ENCODE measurements around the gene ALPK3. TPM values are rescaled to one million over a fixed set of nuclear protein-coding genes. Genes with fewer than 3 reads are reported as not detected.
A peak's percentile ranks its signal among the peaks of the same experiment; 100 is the strongest.

The ALPK3 gene, protein sequence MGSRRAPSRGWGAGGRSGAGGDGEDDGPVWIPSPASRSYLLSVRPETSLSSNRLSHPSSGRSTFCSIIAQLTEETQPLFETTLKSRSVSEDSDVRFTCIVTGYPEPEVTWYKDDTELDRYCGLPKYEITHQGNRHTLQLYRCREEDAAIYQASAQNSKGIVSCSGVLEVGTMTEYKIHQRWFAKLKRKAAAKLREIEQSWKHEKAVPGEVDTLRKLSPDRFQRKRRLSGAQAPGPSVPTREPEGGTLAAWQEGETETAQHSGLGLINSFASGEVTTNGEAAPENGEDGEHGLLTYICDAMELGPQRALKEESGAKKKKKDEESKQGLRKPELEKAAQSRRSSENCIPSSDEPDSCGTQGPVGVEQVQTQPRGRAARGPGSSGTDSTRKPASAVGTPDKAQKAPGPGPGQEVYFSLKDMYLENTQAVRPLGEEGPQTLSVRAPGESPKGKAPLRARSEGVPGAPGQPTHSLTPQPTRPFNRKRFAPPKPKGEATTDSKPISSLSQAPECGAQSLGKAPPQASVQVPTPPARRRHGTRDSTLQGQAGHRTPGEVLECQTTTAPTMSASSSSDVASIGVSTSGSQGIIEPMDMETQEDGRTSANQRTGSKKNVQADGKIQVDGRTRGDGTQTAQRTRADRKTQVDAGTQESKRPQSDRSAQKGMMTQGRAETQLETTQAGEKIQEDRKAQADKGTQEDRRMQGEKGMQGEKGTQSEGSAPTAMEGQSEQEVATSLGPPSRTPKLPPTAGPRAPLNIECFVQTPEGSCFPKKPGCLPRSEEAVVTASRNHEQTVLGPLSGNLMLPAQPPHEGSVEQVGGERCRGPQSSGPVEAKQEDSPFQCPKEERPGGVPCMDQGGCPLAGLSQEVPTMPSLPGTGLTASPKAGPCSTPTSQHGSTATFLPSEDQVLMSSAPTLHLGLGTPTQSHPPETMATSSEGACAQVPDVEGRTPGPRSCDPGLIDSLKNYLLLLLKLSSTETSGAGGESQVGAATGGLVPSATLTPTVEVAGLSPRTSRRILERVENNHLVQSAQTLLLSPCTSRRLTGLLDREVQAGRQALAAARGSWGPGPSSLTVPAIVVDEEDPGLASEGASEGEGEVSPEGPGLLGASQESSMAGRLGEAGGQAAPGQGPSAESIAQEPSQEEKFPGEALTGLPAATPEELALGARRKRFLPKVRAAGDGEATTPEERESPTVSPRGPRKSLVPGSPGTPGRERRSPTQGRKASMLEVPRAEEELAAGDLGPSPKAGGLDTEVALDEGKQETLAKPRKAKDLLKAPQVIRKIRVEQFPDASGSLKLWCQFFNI (N-terminal part only)
- total RNA-seq, result 10 to 100 TPM in 5 of 6 donors, 1 to 10 TPM in 1; 7.9 to 36.4 (median 13.0) TPM

DNA sequence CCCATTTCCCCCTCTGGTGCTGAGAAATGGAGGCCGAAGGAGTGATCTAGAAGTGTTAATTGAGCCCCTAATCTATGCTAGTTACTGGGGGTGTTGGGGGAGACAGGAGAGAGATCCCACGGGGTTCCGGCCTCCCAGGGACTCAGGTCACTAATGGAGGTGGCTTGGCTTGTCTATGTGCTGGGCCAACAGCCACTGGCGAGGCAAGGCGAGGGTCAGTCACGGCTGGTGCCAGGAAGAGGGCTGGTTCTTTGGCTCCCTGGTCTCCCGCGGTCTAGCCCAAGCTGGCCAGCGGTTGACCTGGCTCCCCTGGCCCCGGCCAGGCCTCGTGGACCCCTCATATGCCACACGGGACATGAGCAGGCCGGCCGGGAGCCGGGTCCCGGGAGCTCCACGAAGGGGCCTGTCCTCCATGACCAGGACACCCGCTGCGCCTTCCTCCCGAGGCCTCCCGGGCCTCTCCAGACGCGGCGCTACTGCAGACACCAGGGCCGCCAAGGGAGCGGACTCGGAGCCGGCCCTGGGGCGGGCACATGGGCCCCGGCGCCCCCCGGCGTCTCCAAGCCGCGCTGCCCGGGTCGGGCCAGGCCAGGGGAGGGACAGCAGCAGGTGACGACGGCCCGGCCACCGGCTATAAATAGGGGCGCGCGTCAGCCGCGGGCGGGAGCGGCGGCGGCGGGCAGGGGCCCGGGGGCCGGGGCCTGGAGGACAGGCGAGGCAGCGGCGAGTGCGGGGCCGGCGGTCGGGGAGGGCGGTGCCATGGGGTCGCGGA, at the start of gene ALPK3:
ALPK3 (plus strand) TSS at position 663 of the 772 bp plus-strand sequence; CDS start at position 760, 97 bp downstream.
- Histone ChIP-seq H3K36me3 (no peaks in the 10 kb centered on the region), H3K4me1 (peaks cover 31 to 47% (median 34%) of the 10 kb centered on the region in 4 donors), H3K9me3 (no peaks in the 10 kb centered on the region), H3K27me3 (no peaks in the 10 kb centered on the region), H3K27ac (peak within 1 kb of the TSS; percentile 79 to 84 (median 80)), H3K4me3 (peak within 1 kb of the TSS; percentile 8 to 49 (median 38))
- DNase-seq, result peak; percentile 50 to 91
- ATAC-seq (ENCODE audit: low FRiP score in 2 of 2), result peak in 1 of 2 donors; percentile 19
- 46 to 71% methylated on average over 5 to 24 of the region's 63 CpGs for WGBS, 2 donors
- TF ChIP-seq, protein P1, sequence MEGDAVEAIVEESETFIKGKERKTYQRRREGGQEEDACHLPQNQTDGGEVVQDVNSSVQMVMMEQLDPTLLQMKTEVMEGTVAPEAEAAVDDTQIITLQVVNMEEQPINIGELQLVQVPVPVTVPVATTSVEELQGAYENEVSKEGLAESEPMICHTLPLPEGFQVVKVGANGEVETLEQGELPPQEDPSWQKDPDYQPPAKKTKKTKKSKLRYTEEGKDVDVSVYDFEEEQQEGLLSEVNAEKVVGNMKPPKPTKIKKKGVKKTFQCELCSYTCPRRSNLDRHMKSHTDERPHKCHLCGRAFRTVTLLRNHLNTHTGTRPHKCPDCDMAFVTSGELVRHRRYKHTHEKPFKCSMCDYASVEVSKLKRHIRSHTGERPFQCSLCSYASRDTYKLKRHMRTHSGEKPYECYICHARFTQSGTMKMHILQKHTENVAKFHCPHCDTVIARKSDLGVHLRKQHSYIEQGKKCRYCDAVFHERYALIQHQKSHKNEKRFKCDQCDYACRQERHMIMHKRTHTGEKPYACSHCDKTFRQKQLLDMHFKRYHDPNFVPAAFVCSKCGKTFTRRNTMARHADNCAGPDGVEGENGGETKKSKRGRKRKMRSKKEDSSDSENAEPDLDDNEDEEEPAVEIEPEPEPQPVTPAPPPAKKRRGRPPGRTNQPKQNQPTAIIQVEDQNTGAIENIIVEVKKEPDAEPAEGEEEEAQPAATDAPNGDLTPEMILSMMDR (IDR thresholded peaks at IDR 0.05), result peak in 3 of 6 experiments; percentile 22 to 40 (median 28)
- TF ChIP-seq POLR2A (IDR thresholded peaks at IDR 0.05) (no peak), EP300 (IDR thresholded peaks at IDR 0.05) (no peak)

DNA sequence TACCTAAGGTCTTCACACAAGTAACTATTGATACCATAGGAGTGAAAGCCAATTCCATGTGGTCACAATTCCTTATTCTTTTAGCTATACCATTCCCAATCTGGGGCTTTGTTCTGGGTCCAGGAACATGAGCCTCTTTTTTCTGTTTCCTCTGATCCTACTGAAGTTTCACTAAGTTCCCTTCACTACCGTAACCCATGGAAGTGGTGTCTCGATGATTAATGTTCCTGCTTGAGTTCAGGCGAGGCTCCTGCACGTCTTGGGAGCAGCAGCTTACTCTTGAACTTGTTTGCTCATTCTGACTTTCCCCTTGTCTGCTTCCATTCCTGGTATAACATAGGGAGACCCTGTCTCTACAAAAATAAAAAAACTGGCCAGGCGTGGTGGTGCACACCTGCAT, 45.1 kb upstream of the ALPK3 start:
- no peaks in the 10 kb centered on the region for H3K27me3 ChIP-seq
- H3K36me3 ChIP-seq, result peaks cover 4 to 34% (median 19%) of the 10 kb centered on the region in 4 donors
- WGBS, 2 donors, result 39 to 53% methylated on average over 5 of the region's 5 CpGs
- H3K4me1 ChIP-seq, result peaks cover 8 to 26% (median 17%) of the 10 kb centered on the region in 4 donors
- H3K27ac ChIP-seq, result peak overlapping the region in 3 of 4 donors; percentile 6 to 17 (median 14)
- no peak for ATAC-seq (ENCODE audit: low FRiP score in 2 of 2)
- no peak for DNase-seq
- H3K9me3 ChIP-seq, result no peaks in the 10 kb centered on the region
- H3K4me3 ChIP-seq, result no peak overlapping the region
- TF ChIP-seq, protein P1 (IDR thresholded peaks at IDR 0.05), result no peak
- TF ChIP-seq EP300 (IDR thresholded peaks at IDR 0.05), result no peak
- TF ChIP-seq POLR2AphosphoS5 (IDR thresholded peaks at IDR 0.05), result no peak
- TF ChIP-seq POLR2A (IDR thresholded peaks at IDR 0.05), result no peak

DNA sequence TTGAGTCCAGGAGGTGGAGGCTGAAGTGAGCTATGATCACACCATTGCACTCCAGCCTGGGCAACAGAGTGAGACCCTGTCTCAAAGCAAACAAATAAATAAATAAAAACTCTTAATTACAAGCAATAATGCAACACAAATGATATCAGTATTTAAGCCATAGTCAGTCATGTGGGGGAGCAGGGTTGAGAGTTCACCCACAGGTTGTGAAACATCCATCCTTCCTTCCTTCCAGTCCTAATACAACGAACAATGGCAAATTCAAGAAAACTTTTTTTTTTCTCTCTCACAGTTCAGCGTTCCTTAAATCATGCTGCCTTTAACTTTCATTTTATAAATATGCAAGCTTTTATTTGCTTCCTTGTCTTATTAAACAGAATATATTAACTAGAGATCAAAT, 44.7 kb upstream of the ALPK3 start:
- peaks cover 8 to 26% (median 17%) of the 10 kb centered on the region in 4 donors for H3K4me1 ChIP-seq
- TF ChIP-seq, protein P1 (IDR thresholded peaks at IDR 0.05), result no peak
- TF ChIP-seq POLR2AphosphoS5 (IDR thresholded peaks at IDR 0.05) (no peak), EP300 (IDR thresholded peaks at IDR 0.05) (no peak)
- no peak overlapping the region for H3K4me3 ChIP-seq
- peak overlapping the region in 2 of 4 donors; percentile 6 to 14 for H3K27ac ChIP-seq
- WGBS, 2 donors, result 45 to 48% methylated on average over 2 of the region's 2 CpGs
- no peaks in the 10 kb centered on the region for H3K27me3 ChIP-seq
- peaks cover 4 to 32% (median 16%) of the 10 kb centered on the region in 4 donors for H3K36me3 ChIP-seq
- no peaks in the 10 kb centered on the region for H3K9me3 ChIP-seq
- DNase-seq (no peak), ATAC-seq (ENCODE audit: low FRiP score in 2 of 2) (no peak)

DNA sequence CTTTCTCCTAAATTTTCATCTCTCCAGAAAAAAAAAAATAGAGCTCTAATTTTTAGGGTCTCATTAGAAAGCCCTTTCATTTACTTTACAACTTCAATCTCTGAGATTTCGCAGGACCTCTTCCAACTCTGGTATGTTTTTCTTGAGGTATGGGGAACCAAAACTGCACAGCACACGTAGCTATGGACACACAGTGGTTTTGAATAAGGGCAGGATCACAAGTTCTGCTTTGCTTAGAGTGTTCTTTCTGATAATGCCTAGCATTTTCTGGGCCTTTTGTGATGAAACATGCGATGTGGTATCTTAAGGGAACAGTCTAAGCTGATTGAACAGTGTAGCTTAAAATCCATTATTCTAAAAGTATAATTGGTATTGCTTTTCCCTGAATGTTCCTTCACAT, 43.4 kb upstream of the ALPK3 start:
- DNase-seq, result no peak
- Histone ChIP-seq H3K9me3 (no peaks in the 10 kb centered on the region), H3K27me3 (no peaks in the 10 kb centered on the region), H3K4me3 (no peak overlapping the region), H3K4me1 (peaks cover 8 to 26% (median 17%) of the 10 kb centered on the region in 4 donors), H3K36me3 (peaks cover 0 to 27% (median 9%) of the 10 kb centered on the region in 4 donors), H3K27ac (peak overlapping the region in 1 of 4 donors; percentile 26)
- no peak for TF ChIP-seq POLR2A (IDR thresholded peaks at IDR 0.05)
- no peak for TF ChIP-seq EP300 (IDR thresholded peaks at IDR 0.05)
- TF ChIP-seq POLR2AphosphoS5 (IDR thresholded peaks at IDR 0.05), result no peak
- TF ChIP-seq, protein P1 (IDR thresholded peaks at IDR 0.05), result no peak
- peak in 1 of 2 donors; percentile 50 for ATAC-seq (ENCODE audit: low FRiP score in 2 of 2)
- 68 to 83% methylated on average over 3 of the region's 3 CpGs for WGBS, 2 donors
